ENCODE data around the gene CD70.
"Not testable (repeated sequence)": the region's sequence is repeated elsewhere in the genome, so short reads cannot be mapped to it uniquely, and the experiment has no call there.

CD70 gene

GRCh38 chr19:6597471-6598253 lies 6.7 kb upstream of the CD70 start:
- not testable (repeated sequence) for DNase-seq

- no peak for DNase-seq
These were observed 5.7 kb upstream of the CD70 start for GRCh38 chr19:6596621-6597020.

GRCh38 chr19:6593651-6594416 lies 2.9 kb upstream of the CD70 start:
- DNase-seq = no peak

- DNase-seq = no peak
These were observed 608 bp downstream of the CD70 start for GRCh38 chr19:6590258-6590826.

- DNase-seq = no peak
These were observed 1.2 kb downstream of the CD70 start for GRCh38 chr19:6589711-6590257.

- DNase-seq = no peak
These were observed 2.2 kb downstream of the CD70 start for GRCh38 chr19:6588508-6589345.

- no peak for DNase-seq
These were observed 2.9 kb downstream of the CD70 start for GRCh38 chr19:6587998-6588507.

- no peak for DNase-seq
These were observed 3.7 kb downstream of the CD70 start for GRCh38 chr19:6587093-6587820.

- DNase-seq = no peak
These were observed 4.2 kb downstream of the CD70 start for GRCh38 chr19:6586726-6587092.

GRCh38 chr19:6586056-6586455 lies 4.9 kb downstream of the CD70 start:
- DNase-seq = no peak

- not testable (repeated sequence) for DNase-seq
These were observed 8.2 kb downstream of the CD70 start for GRCh38 chr19:6582515-6583484.

GRCh38 chr19:6580313-6580712 lies 10.6 kb downstream of the CD70 start:
- DNase-seq = peak; percentile 45

- no peak for DNase-seq
These were observed 11.3 kb downstream of the CD70 start for GRCh38 chr19:6579450-6580178.

- DNase-seq = no peak
These were observed 13.3 kb downstream of the CD70 start for GRCh38 chr19:6577476-6578125.

GRCh38 chr19:6576869-6577475 lies 14.0 kb downstream of the CD70 start:
- DNase-seq = no peak

GRCh38 chr19:6573350-6573749 lies 17.6 kb downstream of the CD70 start:
- DNase-seq = no peak

GRCh38 chr19:6572217-6572616 lies 18.7 kb downstream of the CD70 start:
- no peak for DNase-seq

GRCh38 chr19:6571167-6571566 lies 19.8 kb downstream of the CD70 start:
- DNase-seq = no peak

GRCh38 chr19:6570764-6571163 lies 20.2 kb downstream of the CD70 start:
- DNase-seq = no peak
